ENCODE data around the gene ALKBH7. TPM values are rescaled to one million over a fixed set of nuclear protein-coding genes. Genes with fewer than 3 reads are reported as not detected.

ALKBH7 gene
- total and polyA plus RNA-seq, 2 of the 13 experiments (the other 11 are each of a cell fraction or from before 2014, with no cell fraction given), result 29.6 to 45.9 TPM

DNA sequence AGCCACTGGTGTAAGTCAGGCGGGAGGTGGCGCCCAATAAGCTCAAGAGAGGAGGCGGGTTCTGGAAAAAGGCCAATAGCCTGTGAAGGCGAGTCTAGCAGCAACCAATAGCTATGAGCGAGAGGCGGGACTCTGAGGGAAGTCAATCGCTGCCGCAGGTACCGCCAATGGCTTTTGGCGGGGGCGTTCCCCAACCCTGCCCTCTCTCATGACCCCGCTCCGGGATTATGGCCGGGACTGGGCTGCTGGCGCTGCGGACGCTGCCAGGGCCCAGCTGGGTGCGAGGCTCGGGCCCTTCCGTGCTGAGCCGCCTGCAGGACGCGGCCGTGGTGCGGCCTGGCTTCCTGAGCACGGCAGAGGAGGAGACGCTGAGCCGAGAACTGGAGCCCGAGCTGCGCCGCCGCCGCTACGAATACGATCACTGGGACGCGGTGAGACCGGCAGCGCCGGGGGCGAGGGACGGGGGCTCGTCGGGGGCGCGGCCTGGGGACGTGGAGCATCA, at the start of gene ALKBH7 (continued):
- TF ChIP-seq KDM5B (CRISPR knock-in tag; IDR thresholded peaks at IDR 0.05; ENCODE audit: borderline replicate concordance), result peak; percentile 77
- TF ChIP-seq HNF4G (IDR thresholded peaks at IDR 0.05; ENCODE audit: borderline replicate concordance, low read depth, low read length), result no peak; the same call in 1 of the 2 replicates
- no peak for TF ChIP-seq HNF4G (CRISPR knock-in tag; IDR thresholded peaks at IDR 0.05; ENCODE audit: borderline replicate concordance, low read depth)
- peak; percentile 66; the same call in 1 of the 2 replicates for TF ChIP-seq ZNF768 (CRISPR knock-in tag; IDR thresholded peaks at IDR 0.05)
- TF ChIP-seq BHLHE40 (IDR thresholded peaks at IDR 0.05; ENCODE audit: low read length), result no peak
- 0 out of 2 replicates have a peak, but pooled peaks have one; percentile 61 for TF ChIP-seq ZNF225 (CRISPR knock-in tag; IDR thresholded peaks at IDR 0.05)
- TF ChIP-seq MLXIP (CRISPR knock-in tag; IDR thresholded peaks at IDR 0.05; ENCODE audit: borderline replicate concordance), result no peak
- TF ChIP-seq ZBTB34 (CRISPR knock-in tag; IDR thresholded peaks at IDR 0.05), result no peak
- TF ChIP-seq REXO4 (CRISPR knock-in tag; IDR thresholded peaks at IDR 0.05; ENCODE audit: borderline replicate concordance), result no peak
- TF ChIP-seq ZNF597 (CRISPR knock-in tag; IDR thresholded peaks at IDR 0.05), result no peak
- no peak for TF ChIP-seq BCLAF1 (IDR thresholded peaks at IDR 0.05)
- no peak for TF ChIP-seq ZNF367 (CRISPR knock-in tag; IDR thresholded peaks at IDR 0.05; ENCODE audit: borderline replicate concordance)
- no peak; the same call in 1 of the 2 replicates for TF ChIP-seq CREBL2 (CRISPR knock-in tag; IDR thresholded peaks at IDR 0.05; ENCODE audit: borderline replicate concordance)
- 0 out of 2 replicates have a peak, but pooled peaks have one; percentile 8 for TF ChIP-seq ZNF784 (CRISPR knock-in tag; IDR thresholded peaks at IDR 0.05; ENCODE audit: borderline replicate concordance)
- TF ChIP-seq PCBP1 (IDR thresholded peaks at IDR 0.05; ENCODE audit: borderline replicate concordance, low read depth, low read length), result no peak
- 0 out of 2 replicates have a peak, but pooled peaks have one; percentile 73 for TF ChIP-seq SNAPC2 (CRISPR knock-in tag; IDR thresholded peaks at IDR 0.05)
- no peak for TF ChIP-seq SIX1 (CRISPR knock-in tag; IDR thresholded peaks at IDR 0.05; ENCODE audit: borderline replicate concordance)
